ENCODE data around the gene MSANTD1. TPM values are rescaled to one million over a fixed set of nuclear protein-coding genes. Genes with fewer than 3 reads are reported as not detected.

MSANTD1 gene
- total RNA-seq, 1 donor from 2014 or later: not detected

DNA sequence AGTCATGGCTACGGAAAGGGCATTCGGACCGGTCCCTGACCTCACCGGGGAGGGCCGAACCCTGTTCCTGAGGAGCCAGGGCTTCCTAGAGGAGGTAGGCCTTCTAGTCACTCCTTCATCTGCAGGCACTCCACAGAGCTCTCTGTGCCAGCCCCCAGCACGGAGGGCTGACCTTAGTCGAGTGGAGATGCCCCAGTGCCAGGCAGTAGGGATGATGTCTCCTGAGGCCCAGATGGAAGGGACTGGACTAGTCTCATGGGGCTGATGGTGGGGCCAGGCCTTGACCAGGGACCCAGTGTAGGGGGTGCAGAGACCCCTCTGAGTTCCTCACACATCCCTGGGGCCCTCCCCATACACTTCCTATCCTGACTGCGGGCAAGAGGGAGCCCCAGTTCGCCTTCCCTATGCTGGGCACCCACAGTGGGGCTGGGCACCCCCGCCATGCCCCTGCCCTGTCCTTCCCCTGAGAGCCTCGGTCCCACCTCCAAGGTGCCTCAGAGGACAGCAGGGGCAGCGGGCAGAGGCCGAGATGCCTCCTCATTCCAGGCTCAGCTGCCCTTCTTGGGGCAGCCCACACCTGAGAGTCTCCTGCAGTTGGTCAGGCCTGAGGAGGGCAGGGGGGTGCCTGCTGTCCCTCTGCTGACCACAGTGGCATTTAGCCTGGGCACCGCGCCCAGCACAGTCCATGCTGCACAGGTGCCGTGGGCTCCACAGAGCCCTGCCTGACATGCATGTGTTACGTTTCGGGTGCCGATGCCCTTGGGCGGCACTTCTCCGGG lies 1.4 kb upstream of the MSANTD1 start:
- no peak overlapping the region for H3K4me3 ChIP-seq
- TF ChIP-seq, protein P1, sequence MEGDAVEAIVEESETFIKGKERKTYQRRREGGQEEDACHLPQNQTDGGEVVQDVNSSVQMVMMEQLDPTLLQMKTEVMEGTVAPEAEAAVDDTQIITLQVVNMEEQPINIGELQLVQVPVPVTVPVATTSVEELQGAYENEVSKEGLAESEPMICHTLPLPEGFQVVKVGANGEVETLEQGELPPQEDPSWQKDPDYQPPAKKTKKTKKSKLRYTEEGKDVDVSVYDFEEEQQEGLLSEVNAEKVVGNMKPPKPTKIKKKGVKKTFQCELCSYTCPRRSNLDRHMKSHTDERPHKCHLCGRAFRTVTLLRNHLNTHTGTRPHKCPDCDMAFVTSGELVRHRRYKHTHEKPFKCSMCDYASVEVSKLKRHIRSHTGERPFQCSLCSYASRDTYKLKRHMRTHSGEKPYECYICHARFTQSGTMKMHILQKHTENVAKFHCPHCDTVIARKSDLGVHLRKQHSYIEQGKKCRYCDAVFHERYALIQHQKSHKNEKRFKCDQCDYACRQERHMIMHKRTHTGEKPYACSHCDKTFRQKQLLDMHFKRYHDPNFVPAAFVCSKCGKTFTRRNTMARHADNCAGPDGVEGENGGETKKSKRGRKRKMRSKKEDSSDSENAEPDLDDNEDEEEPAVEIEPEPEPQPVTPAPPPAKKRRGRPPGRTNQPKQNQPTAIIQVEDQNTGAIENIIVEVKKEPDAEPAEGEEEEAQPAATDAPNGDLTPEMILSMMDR (IDR thresholded peaks at IDR 0.05): no peak
- no peaks in the 10 kb centered on the region for H3K4me1 ChIP-seq
- DNase-seq (ENCODE audit: low spot score in 2 of 2): no peak
- H3K9me3 ChIP-seq: no peaks in the 10 kb centered on the region
- no peak overlapping the region for H3K27ac ChIP-seq
- H3K36me3 ChIP-seq: no peaks in the 10 kb centered on the region
- no peaks in the 10 kb centered on the region for H3K27me3 ChIP-seq
- intact Hi-C loops (cut with DNase I): no loop called here

DNA sequence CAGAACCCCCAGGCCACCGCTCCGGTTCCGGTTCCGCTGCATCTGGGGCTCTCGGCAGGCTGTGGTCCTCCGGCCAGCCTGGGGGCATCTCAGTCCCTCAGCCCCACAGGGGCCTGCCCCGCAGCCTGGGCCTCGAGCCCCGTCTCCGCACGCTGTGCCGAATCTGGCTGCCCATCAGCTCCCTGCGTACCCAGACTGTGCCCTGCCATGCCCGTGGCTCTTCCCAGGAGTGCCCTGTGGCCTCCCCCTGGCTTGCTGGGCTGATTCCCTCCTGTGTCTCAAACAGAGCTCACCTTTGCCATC lies 830 bp upstream of the MSANTD1 start:
- no peaks in the 10 kb centered on the region for H3K9me3 ChIP-seq
- H3K36me3 ChIP-seq: peaks cover 0 to under 1% of the 10 kb centered on the region in 2 donors
- intact Hi-C loops (cut with DNase I): no loop called here
- H3K4me1 ChIP-seq: no peaks in the 10 kb centered on the region
- no peaks in the 10 kb centered on the region for H3K27me3 ChIP-seq
- no peak overlapping the region for H3K27ac ChIP-seq
- DNase-seq (ENCODE audit: low spot score in 2 of 2): no peak
- TF ChIP-seq, protein P1 (IDR thresholded peaks at IDR 0.05): no peak
- no peak overlapping the region for H3K4me3 ChIP-seq

DNA sequence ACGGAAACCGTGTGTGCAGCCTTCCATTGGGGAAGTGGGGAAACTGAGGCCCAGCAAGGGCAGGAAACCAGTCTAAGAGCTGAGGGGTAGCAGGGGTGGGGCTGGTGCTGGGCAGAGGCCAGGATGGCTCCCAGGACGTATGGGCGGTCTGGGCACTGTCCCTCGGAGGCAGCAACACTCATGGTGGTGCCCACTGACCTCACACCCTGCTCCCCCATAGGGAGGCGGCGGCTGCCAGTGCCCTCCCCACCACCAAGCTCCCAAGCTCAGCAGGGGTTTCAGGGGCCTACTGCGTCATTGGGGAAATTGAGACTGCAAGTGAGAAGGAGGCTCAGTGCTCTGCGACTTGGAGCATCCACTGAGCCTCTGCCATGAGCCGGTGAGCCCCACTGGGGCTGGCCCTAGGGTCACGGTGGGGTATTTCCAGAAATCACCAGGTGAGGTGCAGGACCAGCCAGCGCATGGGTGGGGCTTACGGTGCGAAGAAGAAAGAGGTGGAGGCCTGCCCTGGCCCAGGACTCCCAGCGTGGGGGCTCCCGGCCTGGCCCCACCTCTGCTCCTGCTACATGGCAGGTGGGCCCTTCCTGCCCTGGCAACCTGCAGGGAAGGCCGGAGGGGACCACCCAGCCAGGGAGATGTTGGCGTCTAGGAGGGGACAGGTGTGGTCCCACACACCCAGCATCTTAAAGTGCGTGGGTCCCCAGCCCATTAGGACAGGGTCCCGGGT lies 915 bp downstream of the MSANTD1 start:
- Histone ChIP-seq H3K4me1 (no peaks in the 10 kb centered on the region), H3K27ac (no peak overlapping the region), H3K36me3 (peaks cover 0 to 4% of the 10 kb centered on the region in 2 donors), H3K9me3 (no peaks in the 10 kb centered on the region), H3K4me3 (no peak overlapping the region), H3K27me3 (no peaks in the 10 kb centered on the region)
- TF ChIP-seq, protein P1 (IDR thresholded peaks at IDR 0.05): no peak
- intact Hi-C loops (cut with DNase I): no loop called here
- DNase-seq (ENCODE audit: low spot score in 2 of 2): no peak

DNA sequence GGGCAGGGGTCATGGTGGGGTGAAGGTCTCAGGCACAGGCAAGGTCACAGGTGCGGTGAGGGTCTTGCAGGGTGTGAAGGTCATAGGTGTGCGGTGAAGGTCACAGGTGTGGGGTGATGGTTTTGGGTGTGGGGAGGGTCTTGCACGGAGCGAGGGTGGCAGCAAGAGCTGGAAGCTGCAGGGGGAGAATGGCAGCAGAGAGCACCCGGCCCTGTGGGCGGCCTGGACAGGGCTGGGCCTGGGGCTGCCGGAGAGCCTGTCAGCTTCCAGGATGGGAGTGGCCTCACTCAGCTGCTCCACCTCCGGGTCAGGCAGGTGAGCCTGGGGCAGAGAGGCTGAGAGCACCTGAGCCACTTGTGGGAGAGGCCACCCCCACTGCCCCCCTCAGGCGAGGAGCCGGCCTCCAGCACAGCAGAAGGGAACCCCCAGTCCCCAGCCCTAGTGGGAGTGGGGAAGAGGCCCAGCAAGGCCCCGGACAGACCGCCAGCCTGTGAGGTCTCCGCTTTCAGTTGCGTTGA lies 1.5 kb downstream of the MSANTD1 start:
- Histone ChIP-seq H3K36me3 (peaks cover 0 to 4% of the 10 kb centered on the region in 2 donors), H3K4me3 (no peak overlapping the region), H3K27ac (no peak overlapping the region), H3K9me3 (no peaks in the 10 kb centered on the region), H3K27me3 (no peaks in the 10 kb centered on the region), H3K4me1 (no peaks in the 10 kb centered on the region)
- intact Hi-C loops (cut with DNase I): no loop called here
- DNase-seq (ENCODE audit: low spot score in 2 of 2): no peak
- TF ChIP-seq, protein P1 (IDR thresholded peaks at IDR 0.05): no peak

DNA sequence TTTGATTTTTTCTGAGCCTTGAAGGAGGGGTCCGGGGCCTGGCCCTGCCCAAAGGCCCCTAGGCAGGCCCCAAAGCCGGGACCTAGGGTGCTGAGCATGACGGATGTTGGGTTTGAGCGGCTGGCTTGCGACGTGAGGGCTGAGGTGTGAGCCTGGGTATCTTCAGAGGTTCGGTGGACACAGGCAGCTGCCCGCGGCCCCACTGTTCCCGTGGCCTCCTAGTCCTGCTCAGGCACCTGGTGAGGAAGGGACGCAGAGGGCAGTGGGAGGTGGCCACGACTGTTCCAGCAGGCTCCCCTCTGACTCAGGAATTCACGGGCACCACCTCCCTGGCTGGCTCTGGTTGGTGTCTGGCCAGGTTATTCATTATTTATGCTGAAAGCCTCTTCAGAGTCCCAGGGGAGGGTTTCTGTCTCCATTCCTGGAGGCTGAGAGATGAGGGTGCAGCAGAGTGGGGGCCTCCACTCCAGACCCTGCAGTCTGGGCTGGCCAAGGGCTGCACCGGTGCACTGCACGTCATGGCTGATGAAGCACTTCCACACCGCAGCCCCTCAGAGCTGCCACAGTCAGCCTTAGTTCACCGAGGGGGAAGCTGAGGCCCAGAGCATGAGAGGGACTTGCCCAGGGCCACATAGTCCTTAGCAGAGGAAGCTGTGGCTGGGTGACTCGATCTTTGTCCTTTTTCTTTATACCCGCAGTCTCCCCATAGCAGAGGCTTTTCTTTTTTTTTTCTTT lies 2.2 kb downstream of the MSANTD1 start:
- H3K9me3 ChIP-seq: no peaks in the 10 kb centered on the region
- H3K27ac ChIP-seq: no peak overlapping the region
- intact Hi-C loops (cut with DNase I): no loop called here
- no peaks in the 10 kb centered on the region for H3K4me1 ChIP-seq
- no peak for DNase-seq (ENCODE audit: low spot score in 2 of 2)
- H3K36me3 ChIP-seq: peaks cover 0 to 8% of the 10 kb centered on the region in 2 donors
- TF ChIP-seq, protein P1 (IDR thresholded peaks at IDR 0.05): no peak
- no peak overlapping the region for H3K4me3 ChIP-seq
- no peaks in the 10 kb centered on the region for H3K27me3 ChIP-seq
